Neuronal stem cell (in vitro differentiated cells): ENCODE results near the gene CFAP221.

Experiments used
- DNase-seq: peaks from one replicate; pipeline ENCODE4 v3.0.0-alpha.2; 2013; ENCODE audit warnings: low spot score
- H2AFZ ChIP-seq: one replicate; pipeline ENCODE4 v1.6.1; 2013; ENCODE audit warnings: mild to moderate bottlenecking, low read length, inconsistent platforms
- H2AK5ac ChIP-seq: 2 replicates; pipeline ENCODE4 v1.6.1; 2013; ENCODE audit warnings: low read depth, mild to moderate bottlenecking, inconsistent platforms, low read length, moderate library complexity, mixed read lengths
- H2BK120ac ChIP-seq: 2 replicates; pipeline ENCODE4 v1.6.1; 2013; ENCODE audit warnings: low read depth, mild to moderate bottlenecking, inconsistent platforms, low read length, moderate library complexity, mixed read lengths
- H2BK12ac ChIP-seq: one replicate; pipeline ENCODE4 v1.6.1; 2013; ENCODE audit warnings: low read length, inconsistent platforms
- H2BK15ac ChIP-seq: 2 replicates; pipeline ENCODE4 v1.6.1; 2013; ENCODE audit warnings: mild to moderate bottlenecking, low read length, inconsistent platforms, mixed read lengths
- H2BK5ac ChIP-seq: one replicate; pipeline ENCODE4 v1.6.1; 2013; ENCODE audit warnings: inconsistent platforms, mild to moderate bottlenecking, low read length, moderate library complexity
- H3K14ac ChIP-seq: one replicate; pipeline ENCODE4 v1.6.1; 2013; ENCODE audit warnings: low read length, inconsistent platforms
- H3K18ac ChIP-seq: 2 replicates; pipeline ENCODE4 v1.6.1; 2013; ENCODE audit warnings: low read length, inconsistent platforms
- H3K23ac ChIP-seq: 2 replicates; pipeline ENCODE4 v1.6.1; 2013; ENCODE audit warnings: low read depth, mild to moderate bottlenecking, mixed read lengths, low read length, inconsistent platforms; ENCODE audit not compliant: poor library complexity
- H3K27ac ChIP-seq: replicated peaks from 3 replicates; pipeline ENCODE4 v1.5.1; 2013; ENCODE audit warnings: low read length, inconsistent platforms
- H3K27me3 ChIP-seq, 3 experiments: 2 replicates each; pipeline ENCODE4 v1.6.1; 2013; ENCODE audit warnings: low read length in 3 of 3, mild to moderate bottlenecking in 2 of 3, inconsistent platforms in 1 of 3, low read depth in 1 of 3, mixed read lengths in 1 of 3, moderate library complexity in 1 of 3; ENCODE audit not compliant: control insufficient read depth in 3 of 3, insufficient read depth in 3 of 3
- H3K36me3 ChIP-seq, 2 donors: replicated peaks in 1 of 2; 2 replicates each; pipeline ENCODE4 v1.6.1; 2013; ENCODE audit warnings: low read length in 2 of 2; ENCODE audit not compliant: control insufficient read depth in 2 of 2, insufficient read depth in 2 of 2
- H3K4ac ChIP-seq: 2 replicates; pipeline ENCODE4 v1.6.1; 2013; ENCODE audit warnings: inconsistent platforms, mild to moderate bottlenecking, low read length, moderate library complexity
- H3K4me1 ChIP-seq, 2 donors: 1 replicate in 1 of 2; 2 replicates in 1 of 2; pipeline ENCODE4 v1.6.1; 2013; ENCODE audit warnings: low read length in 2 of 2, low read depth in 1 of 2; ENCODE audit not compliant: control insufficient read depth in 2 of 2, insufficient read depth in 1 of 2
- H3K4me2 ChIP-seq: one replicate; pipeline ENCODE4 v1.6.1; 2013; ENCODE audit warnings: mild to moderate bottlenecking, low read length, inconsistent platforms; ENCODE audit not compliant: insufficient read depth, poor library complexity, severe bottlenecking
- H3K4me3 ChIP-seq, 2 donors: 2 replicates each; pipeline ENCODE4 v1.5.1; 2013; ENCODE audit warnings: low read length in 2 of 2, mild to moderate bottlenecking in 2 of 2, inconsistent platforms in 1 of 2, moderate library complexity in 1 of 2
- H3K79me1 ChIP-seq: one replicate; pipeline ENCODE4 v1.6.1; 2013; ENCODE audit warnings: low read depth, mild to moderate bottlenecking, inconsistent platforms, low read length, moderate library complexity
- H3K9ac ChIP-seq: one replicate; pipeline ENCODE4 v1.6.1; 2013; ENCODE audit warnings: mild to moderate bottlenecking, low read depth, low read length, inconsistent platforms; ENCODE audit not compliant: poor library complexity
- H3K9me3 ChIP-seq, 2 donors: replicated peaks in 1 of 2; 2 replicates each; pipeline versions ENCODE3 to v1.6.1; 2013; ENCODE audit warnings: low read length in 2 of 2, mild to moderate bottlenecking in 2 of 2, inconsistent platforms in 1 of 2, low read depth in 1 of 2, mixed read lengths in 1 of 2, moderate library complexity in 1 of 2; ENCODE audit not compliant: control insufficient read depth in 2 of 2, insufficient read depth in 1 of 2
- H4K8ac ChIP-seq: one replicate; pipeline ENCODE4 v1.6.1; 2013; ENCODE audit warnings: low read depth, mild to moderate bottlenecking, inconsistent platforms, low read length, moderate library complexity
- H4K91ac ChIP-seq: one replicate; pipeline ENCODE4 v1.6.1; 2013; ENCODE audit warnings: low read length, low read depth, mild to moderate bottlenecking, inconsistent platforms; ENCODE audit not compliant: poor library complexity
- WGBS, 2 donors: extraction: QIAGEN DNeasy Blood & Tissue Kit; methylation state at CpG; one replicate each; pipeline ENCODE4 v1.1.7; 2013; ENCODE audit warnings: missing lambda C conversion rate in 2 of 2, mixed read lengths in 1 of 2; ENCODE audit not compliant: insufficient read length in 2 of 2, insufficient replicate concordance in 1 of 2; ENCODE audit errors: extremely low coverage in 2 of 2; 5-methylcytosine and 5-hydroxymethylcytosine counted together

CFAP221 gene

GRCh38 chr2:119706221-119706620 is 162.0 kb downstream of the CFAP221 start:
- Histone ChIP-seq H3K79me1 (no peaks in the 10 kb centered on the region), H3K14ac (no peak overlapping the region), H3K36me3 (no peaks in the 10 kb centered on the region), H3K4me3 (no peak overlapping the region), H4K8ac (no peak overlapping the region), H2AFZ (no peak overlapping the region), H3K9me3 (peaks cover 0 to 6% of the 10 kb centered on the region in 2 donors), H3K23ac (no peak overlapping the region), H3K18ac (no peak overlapping the region), H3K9ac (no peak overlapping the region), H2BK15ac (no peak overlapping the region), H3K27me3 (no peaks in the 10 kb centered on the region), H3K4me1 (peaks cover 2 to 5% of the 10 kb centered on the region in 2 donors), H2BK12ac (no peak overlapping the region), H3K27ac (no peak overlapping the region), H3K4me2 (no peak overlapping the region), H2BK5ac (no peak overlapping the region), H2BK120ac (no peak overlapping the region), H4K91ac (no peak overlapping the region), H3K4ac (no peak overlapping the region), H2AK5ac (no peak overlapping the region)
- no peak for DNase-seq
- no CpG with 5 or more reads among the region's 8 CpGs for WGBS, 2 donors
